ENCODE results near the gene GPD2.

The GPD2 gene

GRCh38 chr2:156435718-156436496 is at the start of gene GPD2:
GPD2 (plus strand) TSS chr2:156436379; CDS start chr2:156476106, 39,727 bp downstream.
- peak; percentile 52 to 67 for DNase-seq

GRCh38 chr2:156394033-156394741 is 42.0 kb upstream of the GPD2 start:
- no peak for DNase-seq

- DNase-seq = no peak
Observed at GRCh38 chr2:156396126-156396525, 40.1 kb upstream of the GPD2 start.

GRCh38 chr2:156397229-156397628 is 39.0 kb upstream of the GPD2 start:
- DNase-seq = no peak

- no peak for DNase-seq
Observed at GRCh38 chr2:156398176-156398575, 38.0 kb upstream of the GPD2 start.

GRCh38 chr2:156399224-156399949 is 36.8 kb upstream of the GPD2 start:
- DNase-seq = no peak

GRCh38 chr2:156399950-156400705 is 36.1 kb upstream of the GPD2 start:
- DNase-seq = peak in 1 of 2 donors; percentile 39

GRCh38 chr2:156400706-156401678 is 35.2 kb upstream of the GPD2 start:
- DNase-seq = peak; percentile 85 to 93

GRCh38 chr2:156401861-156402260 is 34.3 kb upstream of the GPD2 start:
- DNase-seq = no peak

- peak; percentile 19 to 68 for DNase-seq
Observed at GRCh38 chr2:156405586-156405985, 30.6 kb upstream of the GPD2 start.

GRCh38 chr2:156411835-156412234 is 24.3 kb upstream of the GPD2 start:
- no peak for DNase-seq

GRCh38 chr2:156421851-156422250 is 14.3 kb upstream of the GPD2 start:
- DNase-seq = no peak

- no peak for DNase-seq
Observed at GRCh38 chr2:156423674-156424282, 12.4 kb upstream of the GPD2 start.

GRCh38 chr2:156427074-156427473 is 9.1 kb upstream of the GPD2 start:
- DNase-seq = no peak

GRCh38 chr2:156429211-156429610 is 7.0 kb upstream of the GPD2 start:
- DNase-seq = no peak

- no peak for DNase-seq
Observed at GRCh38 chr2:156430236-156430979, 5.8 kb upstream of the GPD2 start.

- DNase-seq = no peak
Observed at GRCh38 chr2:156430980-156431358, 5.2 kb upstream of the GPD2 start.

- peak in 1 of 2 donors; percentile 29 for DNase-seq
Observed at GRCh38 chr2:156434461-156435291, 1.5 kb upstream of the GPD2 start.

GRCh38 chr2:156435396-156435717 is 822 bp upstream of the GPD2 start:
- peak in 1 of 2 donors; percentile 2 for DNase-seq
